NCI-H748 (cell line): Measurements from ENCODE around the gene PAPOLA.
"Not testable (repeated sequence)": the region's sequence is repeated elsewhere in the genome, so short reads cannot be mapped to it uniquely, and the experiment has no call there.

Experiments used
- DNase-seq: peaks from one replicate; lab custom pipeline; 2025; ENCODE audit not compliant: unreplicated experiment; lab: John Stamatoyannopoulos, UW

Gene PAPOLA

DNA sequence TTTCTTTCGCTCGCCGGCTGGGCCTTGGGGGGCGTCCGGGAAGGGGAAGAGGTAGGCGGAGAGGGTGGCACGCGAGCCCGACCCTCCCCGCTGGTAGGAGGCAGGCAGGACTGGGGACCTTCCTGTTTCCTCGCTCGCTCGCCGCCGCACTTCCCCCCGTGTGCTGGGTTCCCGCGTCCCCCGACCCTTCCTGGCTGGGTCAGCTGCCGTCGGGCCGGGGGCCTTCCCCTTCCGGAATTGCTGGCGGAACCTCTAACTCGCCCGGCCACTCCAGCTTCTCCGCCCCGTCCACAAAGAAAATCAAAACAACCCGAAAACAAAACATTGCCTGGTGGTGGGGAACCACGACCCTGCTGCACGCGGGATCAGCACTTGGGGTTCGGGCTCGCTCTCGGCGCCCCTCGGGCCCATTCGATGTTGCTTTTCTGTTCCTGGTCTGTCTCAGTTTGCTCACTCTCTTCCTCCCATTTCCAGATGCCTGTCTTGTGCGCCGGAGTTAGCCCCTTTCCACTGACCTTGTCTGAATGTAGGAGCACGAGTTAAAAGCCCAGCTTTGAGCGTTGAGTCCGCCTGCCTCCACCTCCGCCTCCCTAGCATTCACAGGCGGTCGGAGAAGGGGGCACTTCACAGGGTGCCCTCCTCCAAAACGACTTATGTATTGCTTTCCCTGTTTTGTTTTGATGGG is 581 bp downstream of the PAPOLA start:
- DNase-seq: peak; percentile 68

DNA sequence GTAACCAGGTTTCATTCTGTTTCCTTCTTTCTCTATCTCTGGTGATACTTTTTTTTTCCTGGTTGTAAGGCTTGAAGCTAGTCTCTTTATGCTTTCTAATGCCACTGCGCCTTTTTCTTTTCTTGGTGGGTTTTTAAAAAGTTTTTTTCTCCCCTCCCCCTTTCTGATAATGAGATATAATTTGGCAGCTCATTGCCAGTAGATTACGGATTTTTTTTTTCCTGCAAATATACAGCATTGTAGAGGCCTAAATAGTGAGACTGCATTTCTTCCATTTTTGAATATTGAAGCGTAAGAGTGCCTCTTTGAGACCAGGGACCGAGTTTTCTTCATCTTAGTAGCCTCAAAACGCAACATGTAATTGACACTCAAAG is 1.1 kb downstream of the PAPOLA start:
- no peak for DNase-seq

DNA sequence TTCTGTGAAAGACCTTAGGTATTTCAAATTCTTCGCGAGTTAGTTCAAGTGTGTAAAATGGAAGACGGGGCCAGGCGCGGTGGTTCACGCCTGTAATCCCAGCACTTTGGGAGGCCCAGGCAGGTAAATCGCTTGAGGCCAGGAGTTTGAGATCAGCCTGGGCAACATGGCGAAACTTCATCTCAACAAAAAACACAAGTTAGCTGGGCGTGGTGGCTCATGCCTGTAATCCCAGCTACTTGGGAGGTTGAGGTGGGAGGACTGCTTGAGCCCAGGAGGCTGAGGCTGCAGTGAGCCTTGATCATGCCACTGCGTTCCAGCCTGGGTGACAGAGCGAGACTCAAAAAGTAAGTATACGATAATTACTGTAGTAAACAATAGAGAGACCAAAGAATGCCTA is 2.2 kb downstream of the PAPOLA start:
- DNase-seq: not testable (repeated sequence)

DNA sequence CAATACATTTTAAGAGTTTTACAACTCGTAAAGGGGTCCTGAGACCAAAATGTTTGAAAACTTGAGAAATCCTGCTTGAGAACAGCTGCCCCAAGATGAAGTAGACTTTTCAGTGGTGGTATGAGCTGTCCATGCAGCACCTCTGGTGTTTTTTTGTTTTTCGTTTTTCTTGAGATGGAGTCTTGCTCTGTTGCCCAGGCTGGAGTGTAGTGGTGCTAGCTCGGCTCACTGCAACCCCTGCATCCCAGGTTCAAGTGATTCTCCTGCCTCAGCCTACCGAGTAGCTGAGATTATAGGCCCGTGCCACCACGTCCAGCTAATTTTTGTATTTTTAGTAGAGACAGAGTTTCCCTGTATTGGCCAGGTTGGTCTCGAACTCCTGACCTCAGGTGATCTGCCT is 5.5 kb downstream of the PAPOLA start:
- DNase-seq: no peak

DNA sequence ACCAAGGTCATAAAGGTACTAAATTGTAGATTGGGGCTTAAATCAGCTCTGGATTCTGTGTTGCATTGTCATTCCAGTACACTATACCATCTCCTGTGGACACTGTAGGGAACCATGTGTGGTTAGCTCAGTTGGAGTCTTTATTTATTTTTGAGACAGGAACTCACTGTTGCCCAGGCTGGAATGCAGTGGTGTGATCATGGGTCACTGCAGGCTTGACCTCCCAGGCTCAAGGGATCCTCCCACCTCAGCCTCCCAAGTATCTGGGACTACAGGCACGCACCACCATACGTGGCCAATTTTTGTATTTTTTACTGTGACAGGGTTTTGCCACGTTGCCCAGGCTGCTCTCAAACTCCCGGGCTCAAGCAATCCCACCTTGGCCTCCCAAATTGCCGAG is 6.7 kb downstream of the PAPOLA start:
- no peak for DNase-seq

DNA sequence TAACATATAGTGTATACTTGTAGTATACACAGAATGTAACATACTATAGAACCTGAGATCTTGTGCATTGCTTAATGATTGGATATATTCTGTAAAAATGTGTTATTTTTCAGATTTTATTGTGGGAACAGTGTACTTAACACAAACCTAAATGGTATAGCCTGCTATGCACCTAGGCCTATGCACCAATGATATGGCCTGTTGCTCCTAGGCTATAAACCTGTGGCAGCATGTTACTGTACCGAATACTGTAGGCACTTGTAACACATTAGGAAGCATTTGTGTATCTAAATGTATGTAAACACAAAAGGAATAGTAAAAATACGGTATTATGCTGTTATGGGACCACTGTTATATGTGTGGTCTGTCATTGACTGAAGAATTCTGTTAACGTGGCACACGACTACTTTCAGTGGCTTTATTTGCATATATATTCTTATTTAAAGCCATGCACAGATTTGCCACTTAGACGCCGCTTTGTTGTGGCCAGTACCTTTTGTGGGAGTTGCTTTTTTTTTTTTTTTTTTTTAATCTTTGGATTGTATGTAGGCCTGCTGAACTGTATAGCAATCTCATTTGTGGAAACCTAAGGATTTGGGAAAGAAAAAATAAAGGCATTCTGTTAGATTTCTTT is 7.4 kb downstream of the PAPOLA start:
- no peak for DNase-seq

DNA sequence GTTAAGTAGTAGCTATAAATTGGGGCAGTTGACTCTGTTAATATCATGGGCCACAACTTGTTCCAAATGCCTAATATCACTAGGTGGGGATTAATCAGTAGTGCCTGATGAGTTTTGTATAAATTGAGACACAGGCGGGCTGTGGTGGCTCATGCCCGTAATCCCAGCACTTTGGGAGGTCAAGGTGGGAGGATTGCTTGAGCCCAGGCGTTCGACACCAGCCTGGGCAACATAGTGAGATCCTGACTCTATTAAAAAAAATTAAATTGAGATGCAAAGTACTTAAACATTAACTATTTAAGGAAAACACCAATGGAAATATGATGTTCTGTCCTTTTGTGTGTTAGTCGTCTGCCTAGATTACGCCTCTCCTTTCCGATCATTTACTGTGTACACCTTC is 9.0 kb downstream of the PAPOLA start:
- DNase-seq: no peak

DNA sequence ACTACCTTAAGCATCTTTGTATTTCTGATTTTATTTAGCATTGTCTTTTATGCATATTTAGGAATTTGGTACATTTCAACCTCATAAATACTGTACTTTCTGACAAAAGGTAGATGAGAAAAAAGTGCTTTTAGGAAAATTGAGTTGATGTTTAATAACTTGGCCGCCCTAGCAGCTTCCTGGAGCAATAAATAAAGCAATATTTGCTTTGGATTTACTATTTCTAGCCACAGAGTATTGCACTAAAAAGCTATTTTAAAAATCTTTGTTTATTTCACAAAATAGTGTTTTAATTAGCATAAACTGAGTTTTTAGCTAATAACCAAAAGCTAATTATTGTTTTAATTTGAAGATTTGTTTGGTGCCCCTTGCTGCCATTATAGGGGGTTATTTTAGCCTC is 9.5 kb downstream of the PAPOLA start:
- DNase-seq: no peak

DNA sequence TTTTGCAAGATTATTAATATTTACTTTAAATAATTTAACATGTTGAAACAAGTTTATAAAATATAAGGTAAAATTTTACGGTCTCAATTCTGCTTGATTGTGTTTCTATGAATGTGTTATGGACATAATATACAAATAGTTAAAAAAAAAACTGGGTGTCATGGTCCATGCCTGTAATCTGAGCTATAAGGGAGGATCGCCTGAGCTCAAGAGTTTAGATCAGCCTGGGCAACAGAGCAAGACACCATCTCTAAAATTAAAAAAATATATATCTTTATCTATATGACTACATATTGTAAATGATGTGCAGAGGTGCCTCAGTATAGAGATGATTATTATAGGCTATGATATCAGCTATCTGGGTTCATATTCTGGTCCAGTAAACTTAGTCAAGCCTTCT is 9.9 kb downstream of the PAPOLA start:
- DNase-seq: no peak

DNA sequence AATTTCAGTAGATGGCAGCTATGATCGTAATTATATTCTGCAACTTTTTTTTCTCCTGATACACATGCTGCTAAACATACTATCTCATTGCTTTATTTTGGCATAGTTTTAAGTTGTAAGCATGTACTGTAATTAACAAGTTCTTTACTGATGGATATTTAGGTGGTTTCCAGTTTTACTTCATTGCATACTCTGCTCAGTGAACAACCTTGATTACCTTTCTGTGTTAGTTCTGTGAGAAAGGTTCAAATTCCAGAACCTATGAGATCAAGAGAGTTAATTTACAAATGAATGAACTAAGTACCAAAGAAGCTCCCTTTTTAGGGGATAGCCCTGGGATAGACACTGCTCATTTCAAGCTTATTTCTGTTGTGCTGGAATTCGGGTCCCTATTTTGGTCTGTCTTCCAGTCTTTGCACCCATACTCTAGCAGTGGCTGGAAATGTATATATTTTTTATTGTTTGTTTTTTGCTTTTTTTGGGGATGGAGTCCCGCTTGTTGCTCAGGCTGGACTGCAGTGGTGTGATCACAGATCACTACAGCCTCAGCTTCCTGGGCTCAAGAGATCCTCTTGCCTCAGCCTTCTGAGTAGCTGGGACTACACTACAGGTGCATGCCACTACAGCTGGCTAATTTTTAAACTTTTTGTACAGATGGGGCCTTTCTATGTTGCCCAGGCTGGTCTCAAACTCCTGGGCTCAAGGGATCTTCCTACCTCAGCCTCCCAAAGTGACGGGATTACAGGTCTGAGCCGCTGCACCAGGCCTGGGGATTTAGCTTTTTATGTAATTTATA is 10.6 kb downstream of the PAPOLA start:
- DNase-seq: no peak

DNA sequence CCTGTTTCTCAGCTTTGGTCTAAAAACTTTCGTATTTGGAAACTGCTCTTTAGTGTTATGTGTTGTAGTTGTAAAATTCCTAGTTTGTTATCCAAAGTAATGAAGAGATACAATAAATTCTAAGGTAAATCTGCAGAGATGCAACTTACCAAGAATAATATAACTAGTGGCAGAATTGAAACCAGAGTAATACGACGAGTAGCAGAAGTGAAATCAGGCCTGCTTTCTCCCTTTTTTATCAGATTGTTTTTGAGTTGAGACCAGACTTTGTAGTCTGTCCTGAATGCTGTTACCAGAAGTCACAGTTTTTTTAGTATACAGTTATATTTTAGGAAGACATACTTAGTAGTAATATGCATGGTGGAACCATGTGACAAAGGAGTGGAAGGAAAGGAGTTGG is 12.5 kb downstream of the PAPOLA start:
- no peak for DNase-seq

DNA sequence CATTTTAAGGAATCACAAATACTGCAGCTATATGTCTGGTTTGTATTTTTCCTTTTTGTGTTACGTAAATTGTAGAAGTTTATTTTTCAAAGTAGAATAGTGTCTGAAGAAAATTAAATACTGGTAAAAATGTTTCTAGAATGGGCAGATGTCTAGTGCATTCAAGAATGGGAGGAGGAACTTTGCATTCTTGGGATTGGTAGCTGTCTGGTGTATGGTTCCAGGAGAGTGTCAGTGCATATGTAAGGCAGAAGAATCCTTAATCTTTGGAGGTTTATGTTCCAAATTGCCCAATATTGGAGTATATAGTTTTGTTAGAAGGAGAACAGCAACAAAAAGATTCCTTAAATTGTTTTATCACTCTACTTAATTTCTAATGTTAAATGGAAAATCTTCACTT is 13.5 kb downstream of the PAPOLA start:
- DNase-seq: no peak

DNA sequence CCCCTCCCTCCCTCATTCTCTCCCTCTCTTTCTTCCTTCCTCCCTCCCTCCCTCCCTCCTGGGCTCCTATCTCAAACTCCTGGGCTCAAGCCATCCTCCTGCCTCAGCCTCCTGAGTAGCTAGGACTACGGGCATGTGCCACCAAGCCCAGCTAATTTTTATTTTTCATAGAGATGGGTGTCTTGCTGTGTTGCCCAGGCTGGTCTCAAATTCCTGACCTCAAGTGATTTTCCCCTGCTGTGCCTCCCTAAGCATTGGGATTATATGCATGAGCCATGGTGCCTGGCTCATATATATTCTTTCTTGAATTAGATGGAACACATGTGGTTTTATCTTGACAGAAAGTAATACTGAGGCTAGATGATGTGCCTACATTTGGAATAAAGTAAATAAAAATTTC is 14.2 kb downstream of the PAPOLA start:
- DNase-seq: no peak

DNA sequence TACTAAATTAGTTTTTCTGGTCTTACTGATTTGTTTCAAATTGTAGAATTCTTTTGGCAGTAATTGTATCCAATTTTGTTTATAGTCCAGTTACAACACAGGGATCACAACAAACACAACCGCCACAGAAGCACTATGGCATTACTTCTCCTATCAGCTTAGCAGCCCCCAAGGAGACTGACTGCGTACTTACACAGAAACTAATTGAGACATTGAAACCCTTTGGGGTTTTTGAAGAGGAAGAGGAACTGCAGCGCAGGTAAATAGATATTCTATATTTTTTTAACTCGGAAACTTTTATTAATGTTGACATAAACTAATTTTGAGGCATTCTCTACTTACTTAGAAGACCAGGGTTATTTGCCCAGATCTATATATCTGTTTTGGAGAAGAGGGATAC is 17.8 kb downstream of the PAPOLA start:
- DNase-seq: no peak

DNA sequence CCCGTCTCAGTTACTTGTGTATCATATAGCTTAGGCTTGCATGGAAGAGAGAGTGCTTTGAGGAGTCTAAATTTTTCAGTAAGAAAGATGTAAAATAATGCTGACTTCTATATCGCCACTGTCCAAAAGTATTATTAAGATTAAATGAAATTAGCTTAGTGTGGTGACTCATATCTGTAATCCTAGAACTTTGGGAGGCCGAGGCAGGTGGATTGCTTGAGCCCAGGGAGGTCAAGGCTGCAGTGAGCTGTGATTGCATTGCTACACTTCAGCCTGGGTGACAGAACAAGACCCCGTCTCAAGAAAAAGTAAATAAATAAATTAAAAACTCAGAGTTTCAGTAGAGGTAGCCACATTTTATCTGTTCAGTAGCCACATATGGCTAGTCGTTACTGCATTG is 23.3 kb downstream of the PAPOLA start:
- DNase-seq: no peak

DNA sequence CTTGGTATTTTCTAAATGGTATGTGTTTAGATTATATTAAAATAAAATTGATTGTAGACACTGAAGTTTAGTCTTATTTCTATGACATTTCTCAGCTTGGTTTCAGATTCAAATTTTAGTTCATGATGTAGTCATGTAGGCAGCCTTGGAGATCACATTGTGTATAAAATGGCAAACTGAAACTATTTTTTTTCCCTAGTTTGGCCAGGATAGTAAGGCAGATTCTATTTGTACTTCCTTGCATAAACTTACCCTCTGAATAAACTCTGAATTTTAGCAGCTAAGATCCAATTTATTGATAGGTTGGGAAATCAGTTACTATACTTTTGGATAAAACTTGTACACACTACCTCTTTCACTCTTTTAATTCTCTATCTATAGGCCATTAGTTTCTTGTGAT is 30.4 kb downstream of the PAPOLA start:
- DNase-seq: no peak

DNA sequence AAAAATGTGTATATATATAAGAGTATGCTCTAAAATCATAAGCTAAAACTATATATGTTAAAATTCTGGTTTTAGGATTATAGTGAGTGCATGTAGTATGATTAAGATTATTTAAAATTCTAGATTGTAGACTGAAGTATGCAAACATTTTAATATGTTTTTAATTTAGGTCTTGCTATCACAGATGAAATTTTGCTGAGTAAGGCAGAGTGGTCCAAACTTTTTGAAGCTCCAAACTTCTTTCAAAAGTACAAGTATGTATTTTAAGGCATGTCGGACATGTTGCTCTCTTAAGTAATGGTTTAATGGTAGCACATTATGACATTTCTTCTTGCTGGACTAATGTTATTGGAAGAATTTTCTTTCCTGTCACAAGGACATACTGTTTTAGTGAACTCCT is 34.6 kb downstream of the PAPOLA start:
- no peak for DNase-seq

DNA sequence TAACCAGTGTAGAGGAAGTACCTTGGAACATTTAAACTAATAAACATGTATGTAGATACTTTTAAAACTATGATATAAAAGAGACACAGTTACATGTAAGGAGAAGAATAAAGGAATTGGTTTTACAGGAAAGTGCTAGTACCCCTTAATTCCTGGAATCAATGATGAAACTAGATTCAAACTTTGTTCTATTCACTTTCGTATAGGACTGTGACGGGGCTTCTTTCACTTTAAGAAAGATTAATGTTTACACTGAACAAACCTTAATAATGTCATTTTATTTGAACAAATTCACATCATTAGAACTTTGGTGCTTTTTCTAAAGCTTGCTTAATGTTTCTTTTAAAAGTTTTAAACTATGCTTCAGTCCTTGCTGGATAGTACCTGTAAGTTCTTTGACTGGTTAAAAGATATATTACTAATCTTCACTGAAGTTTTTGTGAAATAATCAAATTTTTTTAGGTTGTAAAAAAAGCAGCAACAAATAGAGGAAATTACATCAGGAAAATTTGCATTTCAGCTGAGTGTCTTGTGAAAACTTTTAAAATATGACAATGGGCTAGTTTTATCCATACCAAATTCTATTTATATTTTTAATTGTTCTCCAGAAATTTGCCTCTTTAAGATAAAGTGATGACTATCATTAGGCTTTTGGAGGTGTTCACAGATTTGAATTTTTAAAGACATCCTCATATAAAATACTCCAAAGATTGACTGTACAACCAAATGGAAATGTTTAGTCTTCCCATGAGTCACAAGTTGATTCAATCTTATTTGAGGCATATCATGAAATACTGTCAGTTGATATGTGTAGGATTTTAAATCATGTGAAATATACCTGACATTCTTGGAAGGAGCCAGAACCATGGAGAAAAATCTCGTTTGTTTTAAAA is 36.2 kb downstream of the PAPOLA start:
- no peak for DNase-seq

DNA sequence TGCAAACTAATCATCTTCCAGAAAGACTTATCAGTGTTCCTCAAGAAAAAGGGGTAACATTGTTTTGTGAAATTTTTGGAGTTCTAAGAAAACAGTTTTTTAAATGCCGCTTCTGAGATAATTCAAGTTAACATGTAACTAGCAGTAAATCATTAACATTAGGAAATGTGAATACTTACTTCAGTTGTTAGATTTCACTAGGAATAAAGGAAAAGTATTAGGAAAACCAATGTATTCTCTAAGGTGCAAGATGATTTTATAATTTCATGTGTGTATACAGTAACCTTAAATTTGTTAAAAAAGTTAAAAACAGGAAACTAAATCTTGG is 36.8 kb downstream of the PAPOLA start:
- no peak for DNase-seq

DNA sequence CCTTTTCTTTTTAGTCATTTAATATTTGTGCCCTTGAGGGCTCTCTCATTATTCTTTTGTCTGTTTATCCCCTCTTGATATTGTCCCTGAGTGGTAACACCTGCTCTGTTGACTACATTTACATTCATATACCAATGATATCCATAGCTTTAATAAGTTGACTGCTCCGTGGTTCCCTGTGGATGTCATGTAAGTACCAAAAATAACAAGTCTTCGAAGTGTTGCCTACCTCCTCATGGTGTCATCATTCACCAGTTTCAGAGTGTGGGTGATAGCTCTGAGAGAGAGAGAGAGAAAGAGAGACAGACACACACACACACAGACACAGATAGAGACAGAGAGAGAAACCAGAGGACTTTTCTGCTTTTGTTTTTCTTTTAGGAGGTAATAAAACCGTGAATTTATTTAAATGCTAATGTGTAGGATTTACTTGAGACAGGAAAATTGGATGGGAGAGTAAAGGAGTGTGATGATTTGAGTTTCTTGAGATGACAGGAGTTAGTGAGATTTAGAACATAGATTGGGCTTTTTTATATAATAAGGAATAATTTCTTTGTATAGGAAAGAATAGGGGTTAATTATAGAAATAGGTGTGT is 52.2 kb downstream of the PAPOLA start:
- peak; percentile 53 for DNase-seq

DNA sequence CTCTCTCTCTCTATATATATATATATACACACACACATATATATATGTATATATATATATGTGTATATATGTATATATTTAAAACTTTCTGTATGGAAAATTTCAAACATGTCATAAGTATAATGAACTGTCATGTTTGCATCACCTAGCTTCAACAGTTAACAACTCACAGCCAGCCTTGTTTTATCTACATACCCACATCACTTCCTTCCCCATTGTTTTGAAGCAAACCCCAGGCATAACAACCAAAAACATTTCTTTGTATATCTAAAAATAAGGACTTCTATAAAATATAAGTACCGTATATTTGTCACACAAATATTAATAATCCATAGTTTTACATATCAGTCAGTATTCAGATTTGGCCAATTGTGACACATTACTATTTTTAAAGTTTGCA is 57.4 kb downstream of the PAPOLA start:
- DNase-seq: no peak
